Caco-2 (cell line): ENCODE data around the gene IL36B. TPM values are rescaled to one million over a fixed set of nuclear protein-coding genes. Genes with fewer than 3 reads are reported as not detected.

Source experiments
- BruUV-seq: library from RNA; stranded (reverse); fragments of 400-500 nt; replicated peaks from 2 replicates; lab custom pipeline; 2021; lab: Mats Ljungman, UMichigan
- CTCF ChIA-PET: fragments of 300-600 bp; sonication (Branson Sonifier 250); formaldehyde crosslinking; loops from one replicate; lab custom pipeline; 2022; ENCODE audit warnings: antibody characterized with exemption; lab: Charles Lee
- POLR2A ChIA-PET: fragments of 300-600 bp; sonication (Branson Sonifier 250); formaldehyde crosslinking; loops from one replicate; lab custom pipeline; 2022; ENCODE audit warnings: antibody characterized with exemption; lab: Charles Lee
- DNase-seq, 2 experiments: peaks; one replicate each; pipeline versions ENCODE4 v3.0.0 to v3.0.0-alpha.2; 2020 to 2022
- H3K27me3 ChIP-seq: replicated peaks from 2 replicates; pipeline ENCODE4 v1.6.0; 2011; ENCODE audit warnings: low read length; ENCODE audit not compliant: control insufficient read depth, insufficient read depth
- H3K36me3 ChIP-seq: 2 replicates; pipeline ENCODE4 v1.5.1; 2011; ENCODE audit warnings: low read length; ENCODE audit not compliant: control insufficient read depth, insufficient read depth
- H3K4me1 ChIP-seq: fragments of 250-450 bp; sonication (Bioruptor Pico); 2 replicates; pipeline ENCODE4 v1.5.1; 2020; ENCODE audit warnings: mild to moderate bottlenecking
- H3K4me3 ChIP-seq: 2 replicates; pipeline ENCODE4 v1.5.1; 2011; ENCODE audit warnings: low read depth, mild to moderate bottlenecking, control low read depth, low read length
- H3K9me3 ChIP-seq: fragments of 250-450 bp; sonication (Bioruptor Pico); 2 replicates; pipeline ENCODE4 v1.5.1; 2020; ENCODE audit warnings: mild to moderate bottlenecking, moderate library complexity
- H3K27ac Mint-ChIP-seq: one replicate; pipeline ENCODE4 v1.8.0; 2022; ENCODE audit warnings: mixed read lengths; ENCODE audit not compliant: unreplicated experiment
- H3K27me3 Mint-ChIP-seq: one replicate; pipeline ENCODE4 v1.8.0; 2022; ENCODE audit warnings: mixed read lengths; ENCODE audit not compliant: insufficient read depth, unreplicated experiment
- H3K36me3 Mint-ChIP-seq: one replicate; pipeline ENCODE4 v1.8.0; 2022; ENCODE audit warnings: mild to moderate bottlenecking, mixed read lengths; ENCODE audit not compliant: insufficient read depth, unreplicated experiment
- H3K4me1 Mint-ChIP-seq: one replicate; pipeline ENCODE4 v1.8.0; 2022; ENCODE audit warnings: low read depth, mixed read lengths; ENCODE audit not compliant: unreplicated experiment
- H3K4me3 Mint-ChIP-seq: one replicate; pipeline ENCODE4 v1.8.0; 2022; ENCODE audit warnings: mild to moderate bottlenecking, moderate library complexity, mixed read lengths; ENCODE audit not compliant: unreplicated experiment
- H3K9me3 Mint-ChIP-seq: one replicate; pipeline ENCODE4 v1.8.0; 2022; ENCODE audit warnings: mixed read lengths; ENCODE audit not compliant: unreplicated experiment
- intact Hi-C: fragments of 100-400 bp; cut with micrococcal nuclease; formaldehyde crosslinking; loops from one replicate; pipeline ENCODE4 v1.10.0; 2022; ENCODE audit not compliant: unreplicated experiment
- total RNA-seq: library from RNA; stranded (reverse); gene quantifications from 2 replicates; pipeline ENCODE4 v1.2.3, GENCODE V29; 2022
- TF ChIP-seq, protein P1 (sequence below), 2 experiments: fragments of 200-600 bp in 1 of 2; IDR thresholded peaks; 1 replicate in 1 of 2; 2 replicates in 1 of 2; pipeline versions ENCODE4 v1.5.1 to v1.8.0; 2011 to 2022; ENCODE audit warnings: antibody characterized with exemption in 1 of 2, control low read depth in 1 of 2, inconsistent platforms in 1 of 2, low read depth in 1 of 2, low read length in 1 of 2, mild to moderate bottlenecking in 1 of 2, moderate library complexity in 1 of 2; ENCODE audit not compliant: insufficient read depth in 1 of 2, severe bottlenecking in 1 of 2, unreplicated experiment in 1 of 2

Gene IL36B
- total RNA-seq, 1 experiment from 2014 or later: not detected

DNA sequence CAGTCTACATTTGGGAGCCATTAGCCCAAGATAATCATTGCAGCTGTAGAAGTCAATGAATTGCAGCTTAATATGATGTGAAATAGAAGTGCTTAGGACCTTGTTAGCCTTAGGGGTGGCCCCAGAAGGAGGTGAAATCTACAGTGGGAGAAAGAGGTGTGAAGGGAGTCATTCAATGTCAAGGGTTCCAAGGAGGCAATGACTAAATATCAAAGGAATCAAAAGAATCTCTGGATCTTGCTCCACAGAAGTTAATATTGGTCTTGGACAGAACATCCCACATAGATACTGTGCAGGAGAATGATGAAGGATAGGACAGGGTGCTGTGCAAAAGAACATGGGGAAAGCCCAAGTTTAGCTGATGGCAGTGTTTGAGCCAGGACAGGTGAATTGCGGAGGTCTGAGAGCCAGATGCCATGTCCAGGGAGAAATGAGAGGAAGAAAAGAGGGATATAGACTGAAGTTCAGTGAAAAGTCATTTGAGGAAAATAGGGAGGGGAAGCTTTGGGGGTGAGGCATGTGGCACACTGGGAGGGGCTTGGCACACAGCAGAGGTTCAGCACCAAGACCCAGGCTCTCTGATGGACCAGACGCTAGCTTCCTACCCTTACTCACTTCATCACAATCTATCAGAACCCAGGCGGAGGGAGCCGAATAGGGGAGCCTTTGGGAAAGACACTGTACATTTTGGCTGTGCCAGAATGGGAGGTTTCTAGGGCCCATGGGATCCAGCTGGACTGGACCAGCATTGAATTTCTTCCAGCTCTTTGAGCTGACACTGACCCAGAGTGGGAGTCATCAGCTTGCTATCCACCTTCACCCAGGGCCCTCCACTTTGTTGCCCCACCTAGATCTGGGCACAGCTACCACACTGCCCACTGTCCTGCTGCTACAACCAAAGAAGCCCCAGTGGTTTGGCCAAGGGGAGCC, 17.3 kb upstream of the IL36B start:
- peaks cover 10% of the 10 kb centered on the region; the same call in 1 of the 2 replicates for H3K9me3 ChIP-seq
- ChIA-PET CTCF (interaction anchor here (0.6 kb wide), 1 partner anchor 134 kb away, joined by 3 read pairs; no protein-coding TSS in a partner anchor), POLR2A (no interaction called here)
- intact Hi-C loops: no loop called here
- Mint-ChIP-seq H3K36me3 (no peaks in the 10 kb centered on the region), H3K9me3 (peaks cover 16% of the 10 kb centered on the region), H3K4me3 (peak overlapping the region; percentile 54), H3K27me3 (no peaks in the 10 kb centered on the region), H3K4me1 (peaks cover 21% of the 10 kb centered on the region), H3K27ac (peak overlapping the region; percentile 86)
- no peak for DNase-seq
- no peaks in the 10 kb centered on the region for H3K27me3 ChIP-seq
- peaks cover 29% of the 10 kb centered on the region for H3K4me1 ChIP-seq
- BruUV-seq: no TSS peak
- no peaks in the 10 kb centered on the region for H3K36me3 ChIP-seq
- no peak overlapping the region for H3K4me3 ChIP-seq
- TF ChIP-seq, protein P1, sequence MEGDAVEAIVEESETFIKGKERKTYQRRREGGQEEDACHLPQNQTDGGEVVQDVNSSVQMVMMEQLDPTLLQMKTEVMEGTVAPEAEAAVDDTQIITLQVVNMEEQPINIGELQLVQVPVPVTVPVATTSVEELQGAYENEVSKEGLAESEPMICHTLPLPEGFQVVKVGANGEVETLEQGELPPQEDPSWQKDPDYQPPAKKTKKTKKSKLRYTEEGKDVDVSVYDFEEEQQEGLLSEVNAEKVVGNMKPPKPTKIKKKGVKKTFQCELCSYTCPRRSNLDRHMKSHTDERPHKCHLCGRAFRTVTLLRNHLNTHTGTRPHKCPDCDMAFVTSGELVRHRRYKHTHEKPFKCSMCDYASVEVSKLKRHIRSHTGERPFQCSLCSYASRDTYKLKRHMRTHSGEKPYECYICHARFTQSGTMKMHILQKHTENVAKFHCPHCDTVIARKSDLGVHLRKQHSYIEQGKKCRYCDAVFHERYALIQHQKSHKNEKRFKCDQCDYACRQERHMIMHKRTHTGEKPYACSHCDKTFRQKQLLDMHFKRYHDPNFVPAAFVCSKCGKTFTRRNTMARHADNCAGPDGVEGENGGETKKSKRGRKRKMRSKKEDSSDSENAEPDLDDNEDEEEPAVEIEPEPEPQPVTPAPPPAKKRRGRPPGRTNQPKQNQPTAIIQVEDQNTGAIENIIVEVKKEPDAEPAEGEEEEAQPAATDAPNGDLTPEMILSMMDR (IDR thresholded peaks at IDR 0.05; ENCODE audit: insufficient read depth in 1 of 2, low read depth in 1 of 2, low read length in 1 of 2, severe bottlenecking in 1 of 2, unreplicated experiment in 1 of 2): no peak

DNA sequence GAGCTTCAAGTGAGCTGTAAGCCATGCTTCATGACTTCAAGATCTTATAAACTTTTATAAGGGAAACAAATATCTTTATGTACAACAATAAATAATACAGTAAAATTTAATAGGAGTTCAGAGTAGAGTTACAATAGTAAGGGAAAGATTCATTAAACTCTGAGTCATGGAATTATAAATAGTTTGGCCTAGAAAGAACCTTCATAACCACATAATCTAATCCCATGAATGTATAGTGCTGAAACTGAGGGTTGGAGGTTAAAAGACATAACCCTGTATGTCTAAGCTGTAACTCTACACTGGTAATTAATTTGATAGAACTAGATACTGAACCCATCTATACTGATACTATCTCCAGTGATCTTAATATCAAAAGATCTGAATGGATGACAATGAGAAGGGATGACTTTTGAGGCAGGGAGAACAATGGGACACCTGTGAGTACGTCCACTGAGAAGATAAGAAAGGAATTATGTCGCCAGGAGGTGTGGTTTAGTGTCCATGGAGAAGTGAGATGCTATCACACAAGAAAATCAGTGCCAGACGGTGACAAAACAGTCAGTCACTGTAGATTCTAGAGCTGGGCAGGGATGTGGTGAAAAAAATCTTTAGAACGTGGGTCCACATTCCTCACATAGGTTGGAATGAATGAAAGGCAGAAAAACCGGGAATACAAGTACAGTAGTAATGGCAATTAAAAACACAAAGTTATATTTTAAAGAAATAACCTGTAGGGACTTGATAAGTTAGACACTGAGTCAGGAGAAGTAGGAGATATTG, 16.2 kb upstream of the IL36B start:
- Mint-ChIP-seq H3K4me3 (peak overlapping the region; percentile 54), H3K27me3 (no peaks in the 10 kb centered on the region), H3K4me1 (peaks cover 21% of the 10 kb centered on the region), H3K27ac (peak overlapping the region; percentile 86), H3K9me3 (peaks cover 16% of the 10 kb centered on the region), H3K36me3 (no peaks in the 10 kb centered on the region)
- ChIA-PET CTCF (interaction anchor here (0.6 kb wide), 1 partner anchor 135 kb away, joined by 3 read pairs; no protein-coding TSS in a partner anchor), POLR2A (no interaction called here)
- TF ChIP-seq, protein P1 (IDR thresholded peaks at IDR 0.05; ENCODE audit: insufficient read depth in 1 of 2, low read depth in 1 of 2, low read length in 1 of 2, severe bottlenecking in 1 of 2, unreplicated experiment in 1 of 2): no peak
- Histone ChIP-seq H3K36me3 (no peaks in the 10 kb centered on the region), H3K4me3 (no peak overlapping the region), H3K27me3 (no peaks in the 10 kb centered on the region), H3K4me1 (peaks cover 29% of the 10 kb centered on the region), H3K9me3 (peaks cover 10% of the 10 kb centered on the region)
- peak; percentile 60 to 70 for DNase-seq
- intact Hi-C loops: no loop called here
- no TSS peak for BruUV-seq

DNA sequence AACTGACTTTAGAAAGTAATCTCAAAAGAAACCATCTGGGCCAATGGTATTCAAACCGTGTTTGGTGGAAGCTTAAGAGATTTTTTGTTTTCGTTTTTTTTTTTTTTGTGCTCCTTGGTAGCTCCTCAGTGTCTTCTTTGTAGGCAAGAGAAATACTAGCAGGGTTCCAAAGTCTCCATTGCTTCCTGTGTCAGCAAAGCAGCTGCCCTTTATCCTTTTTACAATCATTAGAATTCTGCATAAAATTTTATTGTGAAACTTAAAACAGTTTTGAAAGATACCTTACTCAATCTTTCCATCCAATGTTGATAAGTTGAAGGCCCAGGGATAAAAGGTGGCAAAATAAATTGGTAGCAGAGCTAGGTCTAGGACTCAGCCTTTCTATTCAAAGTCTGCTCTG, 15.6 kb upstream of the IL36B start:
- Mint-ChIP-seq H3K36me3 (no peaks in the 10 kb centered on the region), H3K4me1 (peaks cover 21% of the 10 kb centered on the region), H3K27me3 (no peaks in the 10 kb centered on the region), H3K9me3 (peaks cover 16% of the 10 kb centered on the region), H3K4me3 (no peak overlapping the region), H3K27ac (no peak overlapping the region)
- ChIA-PET CTCF (interaction anchor here (0.6 kb wide), 1 partner anchor 169 kb away, joined by 4 read pairs; no protein-coding TSS in a partner anchor), POLR2A (no interaction called here)
- no peak overlapping the region for H3K4me3 ChIP-seq
- peaks cover 29% of the 10 kb centered on the region for H3K4me1 ChIP-seq
- TF ChIP-seq, protein P1 (IDR thresholded peaks at IDR 0.05; ENCODE audit: insufficient read depth in 1 of 2, low read depth in 1 of 2, low read length in 1 of 2, severe bottlenecking in 1 of 2, unreplicated experiment in 1 of 2): no peak
- no peaks in the 10 kb centered on the region for H3K27me3 ChIP-seq
- H3K36me3 ChIP-seq: no peaks in the 10 kb centered on the region
- DNase-seq: no peak
- H3K9me3 ChIP-seq: peaks cover 10% of the 10 kb centered on the region
- no TSS peak for BruUV-seq
- intact Hi-C loops: no loop called here
